NCI-H1930 (cell line): Measurements from ENCODE around the gene GRM7.

ENCODE experiments used
- DNase-seq, 2 experiments: peaks; one replicate each; lab custom pipeline; 2025; lab: John Stamatoyannopoulos, UW

Gene GRM7

DNA sequence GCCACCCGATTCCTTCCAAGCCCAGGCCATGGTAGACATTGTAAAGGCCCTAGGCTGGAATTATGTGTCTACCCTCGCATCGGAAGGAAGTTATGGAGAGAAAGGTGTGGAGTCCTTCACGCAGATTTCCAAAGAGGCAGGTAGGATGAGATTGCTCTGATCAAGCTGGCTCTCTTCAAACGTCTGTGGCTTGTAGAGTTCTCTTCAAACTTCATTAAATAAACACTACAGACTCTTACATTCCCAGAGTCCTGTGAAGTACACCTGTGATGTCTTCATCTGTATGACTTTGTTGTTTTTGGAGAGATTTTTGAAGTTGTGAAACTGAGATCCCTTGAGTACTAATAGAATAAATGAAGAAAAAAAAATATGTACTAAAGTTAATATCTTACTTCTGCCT is 285.6 kb downstream of the GRM7 start:
- no peak for DNase-seq

DNA sequence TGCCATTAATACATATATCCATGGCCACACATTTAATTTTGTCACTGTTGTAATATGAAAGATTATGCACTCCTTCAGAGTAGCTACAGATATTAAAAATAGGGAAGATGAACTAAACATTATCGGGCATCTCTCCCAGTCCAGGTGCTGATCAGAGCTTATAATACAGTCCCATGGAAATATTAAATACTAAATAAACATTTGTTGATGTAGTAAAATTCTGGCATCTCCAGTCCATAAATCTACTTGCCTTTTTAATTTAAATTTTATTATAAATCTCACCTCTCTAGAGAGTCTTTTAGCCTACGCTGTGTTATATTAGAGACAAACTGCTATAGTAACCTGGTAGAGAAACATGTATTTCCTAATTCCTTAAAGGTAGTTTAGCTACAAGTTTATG is 297.6 kb downstream of the GRM7 start:
- DNase-seq: no peak

DNA sequence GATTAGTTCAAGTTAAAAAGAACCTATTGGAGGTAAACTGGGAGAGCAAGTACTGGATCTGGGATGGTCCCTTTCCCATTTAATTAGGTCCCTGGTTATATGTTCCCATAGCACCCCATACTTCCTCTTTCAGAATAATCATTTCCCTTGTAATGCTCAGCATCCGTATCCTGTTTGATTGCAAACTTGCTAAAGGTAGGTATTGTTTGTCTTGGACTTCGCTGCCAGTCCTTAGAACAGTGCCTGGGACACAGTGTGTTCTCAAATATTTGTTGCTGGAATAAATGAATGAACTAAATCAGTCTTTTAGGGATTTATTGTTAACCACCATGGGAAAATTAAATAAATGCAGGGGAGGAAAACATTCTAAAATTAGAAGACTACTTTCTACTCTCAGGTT is 299.8 kb downstream of the GRM7 start:
- DNase-seq: no peak

DNA sequence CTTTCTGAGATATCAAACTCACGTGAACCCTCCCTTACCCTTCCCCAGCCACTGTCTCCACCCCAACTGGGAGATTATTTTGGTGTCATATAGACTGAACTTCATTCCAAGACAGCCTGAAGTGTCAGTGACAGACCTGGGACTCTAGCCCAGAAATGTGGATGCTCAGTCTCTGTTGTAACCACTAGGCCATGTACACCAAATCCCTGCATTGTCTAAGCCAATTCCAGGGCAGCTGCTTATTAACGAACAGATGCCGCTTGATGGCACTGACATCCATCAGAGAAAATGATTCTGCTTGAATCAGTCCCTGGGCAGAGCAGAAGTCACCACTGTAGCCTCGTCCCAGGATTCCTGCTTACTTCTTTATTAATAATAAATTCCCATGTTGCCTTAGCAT is 305.5 kb downstream of the GRM7 start:
- DNase-seq: no peak

DNA sequence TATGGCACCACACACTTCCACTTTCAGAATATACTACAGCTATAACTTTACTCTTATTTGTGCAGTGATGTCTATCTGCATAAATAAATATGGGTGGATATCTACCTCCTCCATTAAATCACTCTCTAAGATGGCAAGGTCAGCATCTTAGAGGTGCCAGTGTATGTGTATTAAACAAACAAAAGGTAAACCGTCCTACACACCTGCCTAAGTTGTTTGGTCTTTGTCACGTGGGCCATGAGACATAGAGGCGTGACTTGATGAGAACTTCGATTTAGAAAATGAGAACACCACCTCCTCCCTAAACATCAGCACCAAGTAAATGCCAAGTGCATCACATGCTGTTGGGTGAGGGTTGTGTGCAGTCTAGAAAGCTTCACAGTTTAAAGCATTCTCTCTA is 310.6 kb downstream of the GRM7 start:
- DNase-seq: no peak

DNA sequence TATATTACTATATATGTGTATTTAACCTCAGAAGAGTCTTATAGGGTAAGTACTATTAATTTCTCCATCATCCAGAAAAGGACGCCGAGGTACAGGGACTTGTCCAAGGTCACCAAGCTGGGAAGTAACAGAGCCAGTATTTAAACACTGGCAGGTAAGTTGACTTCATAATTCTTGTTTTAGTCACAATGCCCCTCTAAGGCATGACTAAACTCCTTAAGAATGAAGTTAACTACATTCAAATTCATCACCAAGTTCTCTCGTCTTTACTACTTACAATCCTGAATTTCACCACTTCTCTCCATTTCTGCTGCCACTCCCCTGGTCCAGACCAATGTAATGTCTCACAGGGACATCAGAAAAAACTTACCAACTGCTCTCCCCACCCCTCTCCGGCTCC is 312.1 kb downstream of the GRM7 start:
- DNase-seq: no peak

DNA sequence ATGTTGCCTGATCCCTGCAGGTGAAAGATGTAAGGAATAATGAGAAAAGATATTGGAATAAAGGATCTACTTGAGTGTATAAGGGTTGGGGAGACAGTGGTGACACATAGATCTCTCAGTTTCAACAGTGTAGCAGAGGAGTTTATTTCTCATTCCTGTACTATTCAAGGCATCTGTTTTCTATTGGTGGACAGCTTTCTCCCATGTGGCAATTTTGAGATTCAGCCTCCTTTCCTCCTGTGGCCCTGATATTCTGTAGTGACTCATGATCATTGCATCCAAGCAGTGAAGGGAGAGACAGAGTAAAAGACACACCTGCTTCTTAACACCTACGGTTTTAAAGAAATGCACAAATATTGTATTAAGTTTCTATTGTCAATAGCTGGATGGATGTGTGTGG is 327.6 kb downstream of the GRM7 start:
- DNase-seq: no peak

DNA sequence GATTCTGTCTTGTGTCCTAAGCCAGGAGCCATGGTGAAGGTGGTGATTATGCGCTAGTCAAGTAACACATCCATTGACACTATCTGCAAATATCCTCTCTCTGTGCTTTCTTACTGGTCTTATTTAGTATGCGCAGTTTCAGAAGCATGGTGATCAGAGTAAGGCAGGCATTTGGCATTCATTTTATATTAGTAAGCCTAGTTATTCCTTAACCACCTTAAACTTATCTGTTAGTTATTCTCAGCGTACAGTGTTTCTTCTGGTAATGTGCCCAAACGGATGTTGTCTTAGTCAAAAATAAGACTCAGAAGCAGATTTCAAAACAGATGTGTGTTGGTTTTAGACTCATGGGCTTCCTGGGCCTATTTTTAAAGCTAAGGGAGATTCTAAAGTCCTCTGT is 329.2 kb downstream of the GRM7 start:
- no peak for DNase-seq

DNA sequence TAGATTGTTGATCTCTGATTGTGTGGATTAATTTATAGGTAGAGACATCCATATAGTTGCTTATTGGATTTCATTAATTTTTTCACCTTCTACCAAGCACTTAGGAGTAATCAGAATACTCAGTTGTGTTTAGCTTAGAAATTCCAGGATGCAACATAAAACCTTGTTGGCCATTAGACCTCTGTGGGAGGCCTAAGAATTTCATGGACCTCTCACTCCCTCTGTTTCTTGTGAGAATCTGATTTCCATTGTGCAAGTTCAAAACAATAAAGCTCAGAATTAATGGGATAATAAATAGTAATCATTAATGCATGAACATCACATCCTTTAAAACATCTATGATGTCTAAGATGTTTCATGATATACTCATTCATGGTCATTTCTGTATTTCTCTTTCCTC is 332.4 kb downstream of the GRM7 start:
- DNase-seq: no peak

DNA sequence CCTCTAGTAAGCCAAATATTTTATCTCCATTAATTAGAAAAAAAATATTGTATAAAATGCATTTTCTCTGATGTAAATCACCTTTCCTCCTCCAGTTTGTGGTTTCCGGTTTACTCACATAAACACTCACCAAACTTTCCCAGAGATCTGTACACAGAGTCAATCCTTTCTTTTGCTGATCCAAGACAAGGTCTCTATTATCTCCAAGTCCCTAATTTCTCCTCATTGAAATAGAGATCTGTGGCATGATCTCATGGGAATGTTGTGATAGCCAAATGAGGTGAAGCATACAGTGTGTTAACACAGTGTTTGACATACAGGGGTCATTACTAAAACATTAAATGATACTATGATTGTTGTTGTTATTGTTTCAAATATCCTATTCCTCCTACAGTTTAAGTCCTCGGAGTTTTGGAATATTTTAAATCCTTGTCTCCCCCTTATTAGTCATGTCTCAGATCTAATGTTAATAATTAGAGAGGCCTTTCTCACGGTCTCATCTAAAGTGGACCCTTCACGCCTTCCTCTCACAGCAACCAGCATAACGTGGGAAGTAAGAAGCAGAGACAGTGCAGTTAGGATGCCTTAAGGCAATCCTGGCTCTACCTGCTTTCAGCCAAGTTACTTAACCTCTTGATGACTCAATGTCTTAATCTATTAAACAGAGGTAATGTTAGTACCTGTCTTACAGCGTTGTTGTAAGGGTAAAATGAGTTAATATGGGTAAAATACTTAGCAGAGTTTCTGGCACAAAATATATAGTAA is 333.3 kb downstream of the GRM7 start:
- no peak for DNase-seq

DNA sequence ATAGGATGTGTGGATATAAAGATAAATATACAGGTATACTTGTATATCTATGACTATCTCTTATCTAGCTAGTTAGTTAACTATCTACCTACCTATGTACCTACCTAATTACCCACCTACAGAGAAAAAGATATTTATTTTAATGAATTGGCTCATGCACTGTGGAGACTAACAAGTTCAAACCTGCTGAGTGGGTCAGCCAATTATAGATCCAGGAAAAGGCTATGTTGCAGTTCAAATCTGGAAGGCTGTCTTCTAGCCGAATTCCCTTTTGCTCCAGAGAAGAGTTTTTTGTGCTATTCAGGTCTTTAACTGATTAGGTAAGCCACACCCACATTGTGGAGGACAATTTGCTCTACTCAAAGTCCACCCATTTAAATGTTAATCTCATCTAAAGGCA is 335.0 kb downstream of the GRM7 start:
- DNase-seq: no peak

DNA sequence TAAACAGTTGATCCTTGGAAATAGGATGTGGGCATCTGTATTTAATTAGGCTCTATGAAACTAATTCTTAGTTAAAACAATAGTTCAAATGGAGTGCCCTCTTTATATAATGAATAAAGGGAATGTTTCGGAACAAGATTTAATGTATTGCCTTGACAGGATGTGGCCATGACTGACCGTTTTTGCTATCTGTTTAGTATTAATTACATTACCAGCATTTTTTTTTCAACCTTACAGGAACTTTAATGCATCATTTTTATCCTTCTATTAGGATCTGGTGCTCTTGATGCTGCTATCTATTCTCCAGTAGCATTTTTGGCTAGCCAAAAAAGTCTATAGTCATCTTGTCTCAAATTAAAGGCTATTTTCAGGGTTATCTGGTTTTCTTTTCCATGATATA is 340.9 kb downstream of the GRM7 start:
- no peak for DNase-seq

DNA sequence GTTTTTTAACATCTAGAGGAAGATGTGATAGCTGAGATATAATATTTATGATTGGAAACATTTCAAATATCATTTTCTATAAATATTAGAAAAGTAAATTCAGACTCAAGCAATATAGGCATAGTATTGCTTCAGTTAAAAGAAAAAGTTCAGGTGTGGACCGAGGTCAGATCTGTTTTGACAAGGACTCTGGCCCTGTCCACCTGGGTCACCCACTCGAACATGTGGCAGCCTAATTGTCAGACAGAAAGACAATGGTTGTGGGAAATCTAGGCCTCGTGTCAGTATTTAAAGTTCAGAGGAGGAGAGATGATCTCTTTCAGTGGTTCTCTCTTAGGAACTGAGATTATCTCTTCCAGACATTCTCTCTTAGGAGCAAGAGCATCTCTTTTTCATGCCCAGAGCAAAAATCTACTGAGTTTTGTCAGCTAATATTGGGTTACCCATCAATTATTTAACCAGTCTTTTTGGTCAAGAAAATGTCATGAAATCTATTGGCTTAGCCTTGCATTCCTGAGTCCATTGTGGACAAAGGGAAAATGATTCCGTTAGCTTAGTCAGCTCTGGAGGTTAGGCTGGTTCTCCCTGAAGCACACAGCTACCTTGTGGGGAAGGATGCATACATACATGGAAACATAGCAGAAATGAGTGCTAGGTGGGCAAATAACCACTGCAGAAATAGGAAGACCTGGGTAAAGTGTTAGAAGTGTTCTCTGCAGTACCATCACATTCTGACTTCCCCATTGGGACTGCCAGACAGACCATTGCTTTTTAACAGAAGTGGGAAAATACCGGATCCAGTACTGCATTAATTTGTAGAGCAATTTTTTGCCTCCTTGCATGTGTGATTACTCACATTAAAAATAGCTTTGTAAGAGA is 343.3 kb downstream of the GRM7 start:
- no peak for DNase-seq

DNA sequence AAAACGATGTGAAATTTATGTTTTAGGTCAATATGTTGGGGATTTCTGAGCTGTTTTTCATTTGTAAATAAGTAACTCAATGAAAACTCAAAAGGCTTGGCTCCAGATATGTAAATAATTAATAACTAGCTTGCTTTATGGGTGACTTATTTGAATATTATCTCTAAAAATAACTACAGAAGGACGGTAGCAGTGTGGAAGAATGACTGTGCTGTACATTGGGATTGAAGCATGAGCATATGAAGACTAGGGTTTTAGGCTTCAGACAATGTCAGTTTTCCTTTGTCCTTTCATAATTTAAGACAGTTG is 343.9 kb downstream of the GRM7 start:
- no peak for DNase-seq

DNA sequence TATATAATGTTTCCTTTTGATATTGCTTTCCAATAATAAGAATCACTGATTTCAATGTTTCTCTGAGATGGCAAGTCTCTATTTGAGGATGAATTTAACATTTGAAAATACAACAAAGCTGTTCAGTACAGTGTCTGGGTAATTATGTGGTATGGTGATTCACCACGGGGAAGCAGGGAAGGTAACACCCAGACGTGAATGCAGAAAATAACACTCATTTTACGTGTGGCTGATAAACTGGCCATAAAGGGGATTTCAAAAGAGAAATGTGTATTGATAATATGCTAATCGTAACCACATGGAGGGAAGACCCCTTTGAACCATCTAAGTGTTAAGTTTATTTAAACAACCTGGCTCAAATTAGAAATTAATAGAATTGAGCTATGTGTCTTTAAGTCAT is 344.6 kb downstream of the GRM7 start:
- DNase-seq: no peak

DNA sequence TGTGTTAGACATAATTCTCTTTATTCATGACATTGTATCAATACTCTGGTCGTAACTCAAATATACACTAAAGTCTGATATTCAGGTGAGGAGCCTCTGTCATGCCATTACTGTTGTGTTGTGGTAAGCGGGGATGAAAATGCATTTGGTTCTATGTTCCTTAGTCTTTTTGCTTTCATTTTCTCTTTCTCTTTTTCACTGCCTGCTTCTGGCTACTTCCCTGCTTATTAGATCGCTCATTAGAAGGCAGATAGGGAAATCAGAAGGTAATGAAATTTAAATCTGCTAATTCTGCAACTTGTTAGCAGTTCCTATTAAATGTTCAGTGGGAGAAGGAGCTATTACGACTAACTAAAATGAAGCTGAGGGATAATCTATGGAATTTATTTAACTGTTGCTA is 345.0 kb downstream of the GRM7 start:
- DNase-seq: no peak

DNA sequence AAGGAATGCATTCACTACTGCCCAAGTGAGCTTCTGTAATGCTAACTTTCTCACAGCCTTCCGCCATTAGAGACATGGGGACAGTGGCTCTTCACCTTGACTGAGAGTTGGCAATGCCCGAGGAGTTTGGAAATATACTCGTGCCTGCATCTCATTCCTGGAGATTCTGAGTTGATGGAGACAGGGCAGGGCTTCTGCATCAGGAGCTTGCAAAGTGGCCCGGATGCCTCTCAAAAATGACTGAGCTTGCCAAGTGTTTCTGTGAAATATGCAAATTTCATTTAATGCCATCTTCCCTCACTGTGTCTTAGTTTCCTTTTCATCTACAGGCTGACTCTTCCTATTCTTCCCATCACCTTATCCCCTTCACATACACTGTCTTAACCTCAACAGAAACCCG is 346.2 kb downstream of the GRM7 start:
- no peak for DNase-seq

DNA sequence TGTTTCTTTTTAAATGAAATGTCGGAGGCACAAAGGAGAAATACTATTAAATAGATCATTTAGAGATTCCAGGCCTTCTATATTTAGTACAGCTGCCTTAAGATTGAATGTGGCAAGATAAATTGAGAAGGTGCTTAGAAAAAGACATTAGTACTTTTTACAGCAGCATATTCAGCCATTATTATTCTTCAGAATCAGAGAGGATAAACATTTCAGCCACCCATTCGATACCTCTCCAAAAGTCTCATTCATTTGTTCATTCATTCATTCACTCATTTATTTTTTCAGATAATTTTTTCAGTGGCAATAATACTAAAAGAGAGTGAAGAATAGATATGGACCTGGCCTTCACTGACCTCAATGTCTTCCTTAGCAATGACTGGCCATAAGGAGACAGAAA is 347.0 kb downstream of the GRM7 start:
- no peak for DNase-seq

DNA sequence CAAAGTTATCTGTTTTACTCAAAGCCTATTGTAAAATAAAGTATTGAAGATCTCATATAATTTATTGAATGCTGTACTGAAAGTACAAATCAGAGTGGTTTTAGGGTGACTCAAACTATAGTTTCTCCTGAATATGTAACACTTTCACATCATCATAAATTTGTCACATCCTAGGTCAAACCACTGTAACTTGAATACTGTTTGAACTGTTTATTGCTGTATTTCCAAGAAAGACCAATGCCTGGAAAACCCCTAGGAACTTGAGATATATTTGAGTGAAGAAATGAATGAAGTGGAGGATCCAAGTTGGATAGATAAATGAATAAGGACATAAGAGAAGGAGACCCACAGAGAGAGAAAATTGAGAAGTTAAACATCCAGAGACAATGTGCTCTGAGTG is 348.2 kb downstream of the GRM7 start:
- no peak for DNase-seq

DNA sequence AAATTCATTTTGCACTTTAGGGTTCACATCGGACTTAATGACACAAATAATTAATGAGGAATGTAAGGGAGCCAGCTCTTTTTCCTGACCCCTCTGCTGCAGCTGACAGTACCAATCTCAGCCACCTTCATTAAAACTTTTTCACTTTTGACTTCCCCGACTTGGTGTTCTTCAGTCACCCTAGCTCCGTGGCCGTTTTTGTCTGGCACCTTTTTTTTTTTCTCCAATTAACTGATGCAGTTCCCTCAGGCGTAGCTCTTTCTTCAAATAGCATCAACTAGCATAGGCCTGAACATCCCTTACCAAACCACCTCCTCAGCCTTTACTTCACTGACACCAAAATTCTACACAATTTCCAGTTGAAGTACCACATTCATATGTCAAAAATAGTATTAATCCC is 350.8 kb downstream of the GRM7 start:
- DNase-seq: no peak

DNA sequence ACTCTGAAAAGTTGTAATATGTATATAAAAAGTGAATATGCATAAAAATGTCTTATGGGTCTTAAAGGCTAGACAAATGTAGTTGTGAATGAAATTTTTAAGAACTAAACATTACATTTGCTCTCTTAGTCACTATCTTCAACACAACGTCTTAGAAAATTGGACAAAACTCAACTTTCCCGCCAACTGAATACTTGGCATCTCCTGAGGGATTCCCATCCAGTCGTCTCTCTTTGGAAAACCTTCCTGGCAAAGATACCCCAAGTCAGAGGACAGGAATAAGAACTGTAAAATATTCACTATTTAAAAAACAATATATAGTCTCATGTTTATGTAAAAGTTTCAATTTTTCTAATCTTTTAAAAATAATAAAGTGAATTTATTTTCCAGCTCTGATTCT is 354.8 kb downstream of the GRM7 start:
- DNase-seq: no peak

DNA sequence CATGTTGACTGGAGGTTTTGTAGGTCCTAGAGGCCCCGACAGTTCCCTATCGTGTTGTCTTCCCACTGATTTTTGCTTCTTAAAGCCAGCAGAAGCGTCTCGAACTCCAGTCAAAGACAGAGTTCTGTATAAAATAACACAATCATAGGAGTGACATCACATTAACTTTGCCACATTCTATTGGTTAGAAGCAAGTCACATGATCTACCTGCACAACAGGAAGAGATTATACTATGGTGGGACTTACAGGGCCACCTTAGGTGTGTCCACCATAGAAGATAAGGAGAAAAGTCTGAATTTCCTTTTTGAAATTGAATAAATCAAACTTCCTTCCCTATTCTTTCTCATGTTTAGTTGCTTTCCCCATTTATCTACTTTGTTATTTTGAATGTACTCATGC is 365.5 kb downstream of the GRM7 start:
- no peak for DNase-seq

DNA sequence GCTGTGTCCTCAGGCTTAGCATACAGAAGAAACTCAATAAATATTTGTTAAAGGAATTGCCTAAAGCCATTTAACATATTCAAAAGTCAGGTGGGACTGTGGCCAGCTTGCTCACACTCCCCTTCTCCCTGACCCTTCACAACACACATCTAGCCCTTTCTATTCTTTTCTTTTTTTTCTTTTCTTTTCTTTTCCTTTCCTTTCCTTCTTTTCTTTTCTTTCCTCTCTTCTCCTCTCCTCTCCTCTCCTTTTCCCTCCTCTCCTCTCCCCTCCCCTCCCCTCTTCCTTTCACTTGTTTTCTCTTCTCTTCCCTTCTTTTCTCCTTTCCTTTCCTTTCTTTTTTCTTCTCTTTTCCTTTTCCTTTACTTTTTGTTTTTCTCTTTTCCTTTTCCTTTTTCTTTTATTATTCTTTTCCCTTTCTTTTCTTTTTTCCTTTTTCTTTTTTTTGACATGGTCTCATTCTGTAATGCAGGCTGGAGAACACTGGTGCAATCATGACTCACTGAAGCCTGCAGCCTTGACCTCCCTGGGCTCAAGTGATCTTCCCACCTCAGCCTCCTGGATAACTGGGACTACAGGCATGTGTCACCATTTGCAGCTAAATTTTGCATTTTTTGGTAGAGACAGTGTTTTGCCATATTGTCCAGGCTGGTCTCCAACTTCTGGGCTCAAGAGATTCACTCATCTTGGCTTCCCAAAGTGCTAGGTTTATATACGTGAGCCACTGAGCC is 377.8 kb downstream of the GRM7 start:
- DNase-seq: no peak
